ENCODE data around the gene CDY2B. TPM values are rescaled to one million over a fixed set of nuclear protein-coding genes. Genes with fewer than 3 reads are reported as not detected.
"Not testable (repeated sequence)": the region's sequence is repeated elsewhere in the genome, so short reads cannot be mapped to it uniquely, and the experiment has no call there.

The CDY2B gene, protein sequence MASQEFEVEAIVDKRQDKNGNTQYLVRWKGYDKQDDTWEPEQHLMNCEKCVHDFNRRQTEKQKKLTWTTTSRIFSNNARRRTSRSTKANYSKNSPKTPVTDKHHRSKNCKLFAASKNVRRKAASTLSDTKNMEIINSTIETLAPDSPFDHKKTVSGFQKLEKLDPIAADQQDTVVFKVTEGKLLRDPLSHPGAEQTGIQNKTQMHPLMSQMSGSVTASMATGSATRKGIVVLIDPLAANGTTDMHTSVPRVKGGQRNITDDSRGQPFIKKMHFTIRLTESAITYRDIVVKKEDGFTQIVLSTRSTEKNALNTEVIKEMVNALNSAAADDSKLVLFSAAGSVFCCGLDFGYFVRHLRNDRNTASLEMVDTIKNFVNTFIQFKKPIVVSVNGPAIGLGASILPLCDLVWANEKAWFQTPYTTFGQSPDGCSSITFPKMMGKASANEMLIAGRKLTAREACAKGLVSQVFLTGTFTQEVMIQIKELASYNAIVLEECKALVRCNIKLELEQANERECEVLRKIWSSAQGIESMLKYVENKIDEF
- total RNA-seq = not detected in 2 replicates

DNA sequence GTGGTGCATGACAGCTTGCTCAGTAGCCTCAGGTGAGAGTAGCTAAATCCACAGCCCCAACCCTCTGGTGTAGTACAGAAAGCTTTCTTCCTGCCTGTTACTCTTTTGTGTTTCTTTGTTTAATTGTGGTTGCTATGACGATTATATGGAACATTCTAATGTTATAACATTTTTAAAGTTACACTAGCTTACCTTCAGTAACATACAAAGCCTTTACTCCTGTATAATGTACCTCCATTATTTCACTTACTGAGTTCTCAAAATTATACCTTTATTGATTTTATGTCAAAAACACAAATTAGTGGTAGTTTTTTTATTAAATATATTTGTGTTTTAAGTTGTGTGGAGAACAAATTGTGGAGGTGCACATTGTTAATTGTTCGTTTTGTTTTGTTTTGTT lies at the start of gene CDY2B:
CDY2B (minus strand) TSS at position 101 of the 400 bp plus-strand sequence. CDS start 328 bp downstream, outside the sequence.
- intact Hi-C loops (cut with micrococcal nuclease) = not testable (repeated sequence)

DNA sequence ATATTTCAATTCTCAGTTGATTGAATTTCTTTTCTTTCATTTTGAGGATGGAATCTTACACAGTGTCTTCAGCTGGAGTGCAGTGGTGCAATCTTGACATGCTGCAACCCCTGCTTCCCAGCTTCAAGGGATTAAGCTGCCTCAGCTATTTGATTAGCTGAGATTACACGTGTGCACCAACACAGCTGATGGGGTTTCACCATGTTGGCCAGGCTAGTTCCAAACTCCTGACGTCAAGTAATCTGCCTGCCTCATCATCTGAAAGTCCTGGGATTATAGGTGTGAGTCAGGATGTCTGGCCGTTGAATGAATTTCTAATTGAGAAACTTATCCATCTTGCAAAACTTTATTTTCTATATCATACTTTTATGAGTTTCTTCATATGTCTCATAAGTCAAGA lies 28.0 kb upstream of the CDY2B start:
- H3K27me3 Mint-ChIP-seq; intact Hi-C loops (cut with micrococcal nuclease); H3K9me3 Mint-ChIP-seq; H3K36me3 Mint-ChIP-seq (ENCODE audit: low read depth); H3K4me3 Mint-ChIP-seq; H3K27ac Mint-ChIP-seq; DNase-seq; H3K4me1 Mint-ChIP-seq: not testable (repeated sequence)

More for the DNA sequence above, at the start of gene CDY2B:
- not testable (repeated sequence) for DNase-seq; H3K27me3 Mint-ChIP-seq; H3K4me1 Mint-ChIP-seq; H3K27ac Mint-ChIP-seq; H3K9me3 Mint-ChIP-seq; H3K36me3 Mint-ChIP-seq (ENCODE audit: low read depth); H3K4me3 Mint-ChIP-seq

DNA sequence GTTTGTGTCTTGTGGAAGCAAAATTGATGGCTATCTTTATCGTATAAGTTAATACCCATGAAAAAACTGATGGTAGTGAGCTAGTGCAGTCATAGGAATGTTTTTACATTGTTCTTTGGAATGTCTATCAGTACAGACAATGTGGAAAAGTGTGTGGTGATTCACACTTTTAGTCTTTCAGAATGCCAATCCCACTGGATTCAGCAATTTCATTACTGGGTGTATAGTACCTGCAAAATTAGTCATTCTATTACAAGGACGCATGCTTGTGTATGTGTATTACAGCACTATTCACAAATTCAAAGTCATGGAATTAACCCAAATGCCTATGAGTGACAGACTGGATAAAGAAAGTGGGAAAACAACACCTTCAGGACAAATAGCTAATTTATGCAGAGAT lies 27.3 kb upstream of the CDY2B start:
- H3K9me3 Mint-ChIP-seq; H3K36me3 Mint-ChIP-seq (ENCODE audit: low read depth); H3K4me3 Mint-ChIP-seq; H3K27ac Mint-ChIP-seq; DNase-seq; H3K4me1 Mint-ChIP-seq; H3K27me3 Mint-ChIP-seq; intact Hi-C loops (cut with micrococcal nuclease): not testable (repeated sequence)

DNA sequence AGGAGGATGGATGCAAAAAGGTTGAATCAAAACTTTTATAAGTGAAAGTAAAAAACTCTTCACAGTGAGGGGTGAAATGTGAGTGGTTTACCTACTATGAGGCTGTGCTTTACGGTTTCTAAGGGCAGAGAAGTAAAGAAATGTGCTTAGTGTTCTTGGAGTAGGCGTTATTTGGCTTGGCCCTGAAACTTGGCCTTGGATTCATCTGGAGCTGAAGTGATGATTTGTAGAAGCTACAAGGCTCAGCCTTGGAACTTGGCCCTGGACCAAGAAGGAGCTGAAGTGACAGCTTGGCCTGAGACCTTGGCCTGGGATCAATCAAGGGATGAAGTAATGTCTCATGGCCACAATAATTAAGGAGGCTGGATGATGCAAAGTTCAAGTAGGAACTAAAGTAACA lies 1.7 kb upstream of the CDY2B start:
- H3K27me3 Mint-ChIP-seq; DNase-seq; H3K4me3 Mint-ChIP-seq; H3K4me1 Mint-ChIP-seq; H3K9me3 Mint-ChIP-seq; H3K36me3 Mint-ChIP-seq (ENCODE audit: low read depth); H3K27ac Mint-ChIP-seq; intact Hi-C loops (cut with micrococcal nuclease): not testable (repeated sequence)

DNA sequence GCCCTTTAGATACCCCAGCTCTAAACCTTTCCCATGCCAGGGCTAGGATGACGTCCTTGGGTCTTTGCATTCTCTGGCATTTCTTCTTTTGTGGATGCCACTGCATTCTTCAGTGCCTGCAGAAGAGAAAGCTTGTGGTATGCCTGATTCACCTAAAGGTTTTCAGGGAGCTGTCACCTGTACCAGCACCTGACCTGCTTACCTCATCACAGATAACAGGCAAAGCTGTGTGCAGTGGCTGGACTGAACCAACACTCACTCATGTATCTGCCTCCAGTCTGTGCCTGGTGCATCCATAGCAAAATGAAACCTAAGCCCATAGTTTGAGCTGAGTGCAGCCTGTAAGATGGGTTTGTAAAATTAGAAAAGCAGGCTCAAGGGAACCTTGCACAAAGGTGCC lies 3.3 kb downstream of the CDY2B start:
- H3K27me3 Mint-ChIP-seq; H3K27ac Mint-ChIP-seq; DNase-seq; H3K4me3 Mint-ChIP-seq; intact Hi-C loops (cut with micrococcal nuclease); H3K4me1 Mint-ChIP-seq; H3K9me3 Mint-ChIP-seq; H3K36me3 Mint-ChIP-seq (ENCODE audit: low read depth): not testable (repeated sequence)

DNA sequence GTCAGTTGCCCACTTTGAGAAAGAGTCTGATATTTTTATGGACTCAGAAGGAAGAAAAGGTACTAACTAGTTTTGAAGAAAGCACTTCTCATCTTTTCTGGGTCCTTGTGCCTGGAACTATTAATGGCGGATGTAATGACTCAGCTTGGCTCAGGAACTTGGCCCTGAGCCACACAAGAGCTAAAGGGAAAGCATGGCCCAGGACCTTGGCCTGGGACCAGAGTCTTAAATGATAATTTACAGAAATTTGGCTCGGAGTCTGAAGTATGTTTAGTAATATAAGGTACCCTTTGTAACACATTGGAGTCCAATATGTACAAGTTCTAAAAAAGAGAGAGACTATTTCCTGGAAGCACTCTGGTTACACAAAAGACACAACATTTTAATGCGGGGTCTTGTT lies 4.6 kb downstream of the CDY2B start:
- H3K4me3 Mint-ChIP-seq; H3K36me3 Mint-ChIP-seq (ENCODE audit: low read depth); H3K27me3 Mint-ChIP-seq; H3K4me1 Mint-ChIP-seq; H3K9me3 Mint-ChIP-seq; intact Hi-C loops (cut with micrococcal nuclease); H3K27ac Mint-ChIP-seq; DNase-seq: not testable (repeated sequence)

DNA sequence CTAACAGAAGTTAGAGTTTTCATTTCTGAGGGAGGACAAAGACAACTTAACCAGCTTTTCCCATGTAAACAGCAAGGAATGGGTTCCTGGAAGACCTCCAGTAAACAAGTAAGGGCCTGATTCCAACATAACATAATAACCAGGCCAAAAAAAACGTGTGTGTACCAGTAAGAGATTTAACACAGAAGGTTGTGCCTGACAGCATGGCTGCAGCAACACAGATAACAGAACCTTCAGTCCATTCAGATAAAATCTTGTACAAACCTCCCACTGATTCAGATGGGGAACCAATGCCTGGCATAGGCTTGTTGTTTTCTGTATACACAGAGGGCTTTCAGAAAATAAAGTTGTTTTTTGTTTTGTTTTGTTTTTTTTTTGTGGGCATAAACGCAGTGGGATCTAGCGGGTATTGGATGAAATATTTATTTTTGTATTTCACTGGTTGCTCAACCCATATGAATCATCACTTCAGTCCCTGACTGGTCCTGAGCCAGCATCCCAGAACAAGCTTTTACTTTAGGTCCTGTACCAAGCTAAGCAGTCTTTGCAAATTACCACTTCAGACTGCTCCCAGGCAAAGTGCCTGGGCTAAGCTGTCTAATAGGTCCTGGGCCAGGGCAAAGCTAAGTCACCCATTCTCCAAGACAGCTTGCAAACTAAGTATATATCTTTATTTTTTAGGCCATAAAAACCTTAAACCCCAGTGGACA lies 8.7 kb downstream of the CDY2B start:
- intact Hi-C loops (cut with micrococcal nuclease); H3K9me3 Mint-ChIP-seq; H3K27ac Mint-ChIP-seq; H3K4me1 Mint-ChIP-seq; H3K4me3 Mint-ChIP-seq; H3K36me3 Mint-ChIP-seq (ENCODE audit: low read depth); H3K27me3 Mint-ChIP-seq; DNase-seq: not testable (repeated sequence)

DNA sequence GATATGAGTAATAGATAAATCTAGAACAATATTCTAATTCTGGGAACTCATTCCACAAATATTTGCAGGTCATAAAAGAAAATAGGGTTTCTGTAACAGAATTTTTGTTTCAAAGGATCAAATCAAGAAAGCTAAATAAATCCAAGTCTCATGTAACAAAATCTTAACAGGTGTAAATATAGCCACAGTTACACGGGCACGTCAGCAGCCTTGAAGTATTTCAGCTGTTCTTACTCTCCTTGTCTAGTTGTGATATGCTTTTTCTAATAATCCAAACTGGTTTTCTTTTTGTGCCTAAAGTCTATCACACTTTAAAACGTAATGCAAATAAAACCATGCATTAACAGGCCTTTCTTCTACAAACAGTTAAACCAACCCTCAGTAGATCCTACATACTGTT lies 9.3 kb downstream of the CDY2B start:
- DNase-seq; H3K27ac Mint-ChIP-seq; H3K4me3 Mint-ChIP-seq; H3K4me1 Mint-ChIP-seq; H3K27me3 Mint-ChIP-seq; H3K36me3 Mint-ChIP-seq (ENCODE audit: low read depth); intact Hi-C loops (cut with micrococcal nuclease); H3K9me3 Mint-ChIP-seq: not testable (repeated sequence)

DNA sequence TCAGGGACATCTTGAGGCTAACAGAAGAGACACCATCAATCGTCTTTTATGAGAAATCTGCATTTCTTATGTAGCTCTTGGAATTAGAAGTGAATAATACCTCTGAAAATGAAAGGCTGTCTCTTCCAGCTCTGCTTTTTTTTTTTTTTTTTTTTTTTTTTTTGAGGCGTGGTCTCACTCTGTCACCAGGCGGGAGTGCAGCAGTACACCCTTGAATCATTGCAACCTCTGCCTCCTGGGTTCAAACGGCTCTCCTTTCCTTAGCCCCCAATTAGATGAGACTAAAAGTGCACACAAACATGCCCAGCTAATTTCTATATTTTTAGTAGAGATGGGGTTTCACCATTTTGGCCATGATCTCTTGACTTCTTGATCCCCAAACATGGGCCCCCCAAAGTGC lies 12.2 kb downstream of the CDY2B start:
- H3K36me3 Mint-ChIP-seq (ENCODE audit: low read depth); intact Hi-C loops (cut with micrococcal nuclease); DNase-seq; H3K27me3 Mint-ChIP-seq; H3K4me3 Mint-ChIP-seq; H3K27ac Mint-ChIP-seq; H3K9me3 Mint-ChIP-seq; H3K4me1 Mint-ChIP-seq: not testable (repeated sequence)

DNA sequence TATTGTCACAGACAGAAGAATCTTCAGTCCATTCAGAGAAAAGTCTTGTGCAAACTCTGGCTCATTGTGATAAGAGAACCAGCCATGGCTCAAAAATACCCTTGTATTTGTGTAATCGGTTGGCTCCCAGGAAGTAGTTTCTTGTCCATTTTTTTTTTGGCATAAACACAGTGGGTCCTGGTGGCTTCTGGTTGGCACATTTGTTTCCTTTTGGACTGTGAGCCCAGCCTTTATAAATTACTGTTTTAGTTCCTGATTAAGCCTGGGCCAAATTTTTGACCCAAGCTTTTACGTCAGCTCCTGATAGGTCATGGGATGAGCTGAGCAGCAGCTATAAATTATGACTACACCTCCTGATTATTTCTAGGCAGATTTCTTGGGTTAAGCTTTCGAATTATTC lies 19.4 kb downstream of the CDY2B start:
- H3K4me3 Mint-ChIP-seq; H3K27me3 Mint-ChIP-seq; H3K27ac Mint-ChIP-seq; DNase-seq; H3K9me3 Mint-ChIP-seq; intact Hi-C loops (cut with micrococcal nuclease); H3K4me1 Mint-ChIP-seq; H3K36me3 Mint-ChIP-seq (ENCODE audit: low read depth): not testable (repeated sequence)

DNA sequence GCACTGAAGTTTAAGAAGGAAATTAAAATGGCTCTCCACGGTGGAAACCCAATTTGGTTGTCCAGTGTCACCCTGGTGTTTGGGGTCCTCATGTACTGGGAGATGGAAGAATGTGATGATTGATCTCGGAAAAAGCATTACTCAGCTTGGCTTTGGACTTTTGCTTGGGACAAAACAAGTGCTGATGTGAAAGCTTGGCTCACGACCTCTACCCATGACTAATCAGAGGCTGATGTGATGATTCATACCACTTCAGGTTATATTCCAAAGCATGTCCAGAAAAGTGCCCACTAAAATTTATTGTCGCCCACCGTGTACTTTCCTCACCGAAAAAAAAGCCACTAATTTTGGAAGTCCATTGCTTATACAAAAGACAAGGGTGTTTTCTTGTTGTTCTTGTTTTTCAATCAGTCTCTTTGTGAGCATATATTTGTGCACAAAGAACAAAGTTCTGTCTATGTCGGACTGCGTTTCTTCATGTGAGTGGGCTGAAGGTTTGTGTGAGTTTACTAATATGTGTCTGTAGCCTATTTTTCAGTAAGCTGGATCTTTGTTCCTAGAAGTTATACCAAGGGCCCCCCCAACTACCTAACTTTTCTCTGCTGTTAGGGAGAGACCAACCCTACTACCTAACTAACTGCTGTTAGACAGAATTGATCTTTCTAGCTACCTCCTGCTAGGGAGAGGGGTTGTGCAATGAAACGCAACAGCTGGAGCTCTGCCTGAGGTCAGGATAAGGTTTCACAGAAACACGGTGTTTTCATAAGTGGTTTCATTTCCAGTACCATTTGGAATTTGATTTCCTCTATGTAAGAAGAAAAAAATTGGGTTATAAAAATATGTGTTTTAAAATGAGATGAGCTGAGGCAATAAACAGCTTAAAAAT lies 22.8 kb downstream of the CDY2B start:
- intact Hi-C loops (cut with micrococcal nuclease); DNase-seq; H3K4me1 Mint-ChIP-seq: not testable (repeated sequence)

DNA sequence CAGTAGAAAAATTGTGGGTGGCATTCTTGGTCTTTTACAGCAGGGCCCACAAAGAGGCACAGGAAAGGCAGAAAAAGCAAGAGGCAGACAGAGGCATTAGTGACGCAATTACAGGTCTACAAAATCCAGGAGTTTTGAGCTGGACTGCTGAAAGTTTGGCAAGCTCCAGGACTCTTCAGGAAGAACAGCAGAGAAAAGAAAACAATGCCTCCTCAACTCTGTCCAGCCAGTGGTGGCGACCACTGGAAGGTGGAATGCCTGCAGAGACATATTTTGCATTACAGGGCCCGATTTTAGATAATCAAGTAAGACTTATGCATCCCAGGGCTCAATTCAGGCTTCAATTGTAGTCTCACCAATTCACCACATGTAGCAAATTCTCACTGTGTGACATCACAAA lies 23.5 kb downstream of the CDY2B start:
- intact Hi-C loops (cut with micrococcal nuclease); DNase-seq; H3K4me1 Mint-ChIP-seq; H3K9me3 Mint-ChIP-seq; H3K27ac Mint-ChIP-seq; H3K27me3 Mint-ChIP-seq; H3K36me3 Mint-ChIP-seq (ENCODE audit: low read depth); H3K4me3 Mint-ChIP-seq: not testable (repeated sequence)

More for the DNA sequence above, 22.8 kb downstream of the CDY2B start:
- H3K27me3 Mint-ChIP-seq; H3K36me3 Mint-ChIP-seq (ENCODE audit: low read depth); H3K9me3 Mint-ChIP-seq; H3K4me3 Mint-ChIP-seq; H3K27ac Mint-ChIP-seq: not testable (repeated sequence)

DNA sequence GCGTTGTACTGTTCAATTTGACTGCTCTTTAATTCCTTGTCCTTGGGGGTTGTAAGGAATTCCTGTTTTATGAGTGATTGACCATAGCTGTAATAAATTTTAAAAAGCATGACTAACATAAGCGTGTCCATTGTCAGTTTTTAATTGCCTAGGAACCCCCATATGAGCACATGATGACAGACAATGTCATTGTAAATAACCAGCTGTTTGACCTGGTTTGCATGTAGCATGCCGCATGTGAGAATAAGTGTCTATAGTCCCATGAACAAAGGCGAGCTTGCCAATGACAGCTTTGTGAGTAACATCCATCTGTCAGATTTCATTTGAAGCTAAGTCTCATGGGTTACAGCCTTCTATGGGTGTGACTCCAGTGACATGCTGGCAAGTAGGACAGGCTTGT lies 30.9 kb downstream of the CDY2B start:
- intact Hi-C loops (cut with micrococcal nuclease); H3K27me3 Mint-ChIP-seq; H3K4me1 Mint-ChIP-seq; H3K9me3 Mint-ChIP-seq; H3K36me3 Mint-ChIP-seq (ENCODE audit: low read depth); DNase-seq; H3K27ac Mint-ChIP-seq; H3K4me3 Mint-ChIP-seq: not testable (repeated sequence)

DNA sequence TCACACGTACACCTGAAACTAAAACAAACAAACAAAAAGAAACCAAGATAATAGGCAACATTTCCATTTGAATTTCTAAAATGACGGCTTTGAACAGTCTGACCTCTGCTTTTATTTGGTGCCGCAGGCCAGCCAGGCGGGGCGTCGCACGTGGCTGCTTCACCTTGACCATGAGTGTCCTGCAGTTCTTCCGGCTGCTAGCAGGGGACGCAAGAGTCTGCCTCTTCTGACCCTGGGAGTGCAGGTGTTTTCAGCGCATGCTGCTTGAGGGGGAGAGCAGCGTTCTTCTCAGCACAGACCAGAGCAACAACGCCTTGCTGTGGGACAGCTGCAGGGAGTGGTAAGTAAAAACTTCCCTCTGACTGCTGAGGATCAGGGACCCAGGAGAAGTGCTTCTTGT lies 47.9 kb downstream of the CDY2B start:
- H3K27ac Mint-ChIP-seq; H3K9me3 Mint-ChIP-seq; intact Hi-C loops (cut with micrococcal nuclease); H3K4me3 Mint-ChIP-seq; H3K36me3 Mint-ChIP-seq (ENCODE audit: low read depth); H3K27me3 Mint-ChIP-seq; DNase-seq; H3K4me1 Mint-ChIP-seq: not testable (repeated sequence)
